Activated CD4-positive, alpha-beta memory T cell treated with anti-CD3 and anti-CD28 coated beads for 36 hours (primary cell): ENCODE measurements around the gene C2CD2L. TPM values are rescaled to one million over a fixed set of nuclear protein-coding genes. Genes with fewer than 3 reads are reported as not detected.
"Not testable (repeated sequence)": the region's sequence is repeated elsewhere in the genome, so short reads cannot be mapped to it uniquely, and the experiment has no call there.

ENCODE experiments used
- CTCF ChIA-PET: fragments of 350-600 bp; sonication (Branson Sonifier 250); formaldehyde crosslinking; loops from one replicate; lab custom pipeline; 2021; ENCODE audit warnings: antibody characterized with exemption, inconsistent platforms; lab: Charles Lee
- POLR2A ChIA-PET: fragments of 350-600 bp; sonication (Branson Sonifier 250); formaldehyde crosslinking; loops from one replicate; lab custom pipeline; 2021; ENCODE audit warnings: antibody characterized with exemption; lab: Charles Lee
- DNase-seq: peaks from one replicate; pipeline ENCODE4 v3.0.0-alpha.2; 2020
- H3K27ac Mint-ChIP-seq: one replicate; pipeline ENCODE4 v1.8.0; 2021; ENCODE audit warnings: mixed read lengths
- H3K27me3 Mint-ChIP-seq: one replicate; pipeline ENCODE4 v1.8.0; 2021; ENCODE audit warnings: mixed read lengths
- H3K36me3 Mint-ChIP-seq: one replicate; pipeline ENCODE4 v1.8.0; 2021; ENCODE audit warnings: mixed read lengths
- H3K4me1 Mint-ChIP-seq: one replicate; pipeline ENCODE4 v1.8.0; 2021; ENCODE audit warnings: low read depth, mixed read lengths
- H3K4me3 Mint-ChIP-seq: one replicate; pipeline ENCODE4 v1.8.0; 2021; ENCODE audit warnings: mild to moderate bottlenecking, mixed read lengths
- H3K9me3 Mint-ChIP-seq: one replicate; pipeline ENCODE4 v1.8.0; 2021; ENCODE audit warnings: mixed read lengths
- intact Hi-C: fragments of 100-400 bp; cut with micrococcal nuclease; formaldehyde crosslinking; loops from one replicate; pipeline ENCODE4 v1.15.1; 2023
- total RNA-seq, 2 experiments: library from RNA; stranded (reverse); gene quantifications; one replicate each; pipeline ENCODE4 v1.2.3, GENCODE V29; 2021

The C2CD2L gene
- total RNA-seq, 2 experiments from 2014 or later: 23.6 to 25.2 TPM

DNA sequence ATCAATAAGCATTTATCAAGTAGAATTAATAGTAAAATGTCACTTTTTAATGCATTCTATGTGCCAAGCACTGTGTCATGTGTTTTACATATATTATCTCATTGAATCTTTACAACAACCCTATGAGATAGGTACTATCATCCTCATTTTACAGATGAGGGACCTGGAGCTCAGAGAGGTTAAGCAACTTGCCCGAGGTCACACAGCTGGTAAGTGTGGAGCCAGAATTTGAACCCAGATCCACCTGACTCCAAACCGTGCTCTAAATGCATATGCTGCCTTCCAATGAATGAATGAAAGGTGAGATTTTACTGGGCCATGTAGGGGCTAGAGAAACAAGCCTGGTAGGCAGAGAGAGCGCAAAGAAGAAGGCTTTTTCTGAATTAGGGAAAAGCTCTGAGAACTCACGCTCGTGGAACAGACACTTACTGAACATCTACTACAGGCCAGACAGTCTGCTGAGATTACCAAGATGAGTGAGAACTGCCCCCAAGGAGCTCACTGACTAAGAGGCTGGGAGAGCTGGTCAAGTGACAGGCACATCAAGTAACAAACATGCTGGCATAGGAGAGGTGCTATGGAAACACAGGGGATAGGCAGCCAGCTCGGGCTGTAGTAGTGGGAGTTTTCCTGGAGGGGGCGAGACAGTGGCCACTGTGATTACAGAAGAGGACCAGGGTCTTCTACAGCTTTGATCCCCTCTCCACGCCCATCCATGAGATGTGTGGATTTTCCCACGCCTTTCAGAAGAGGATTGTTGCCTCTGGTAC lies 46.1 kb downstream of the C2CD2L start:
- DNase-seq: no peak
- no peaks in the 10 kb centered on the region for H3K36me3 Mint-ChIP-seq
- intact Hi-C loops: no loop called here
- no peak overlapping the region for H3K4me3 Mint-ChIP-seq
- H3K9me3 Mint-ChIP-seq: no peaks in the 10 kb centered on the region
- peaks cover 3% of the 10 kb centered on the region for H3K27me3 Mint-ChIP-seq
- H3K27ac Mint-ChIP-seq: no peak overlapping the region
- H3K4me1 Mint-ChIP-seq: peaks cover 4% of the 10 kb centered on the region
- ChIA-PET CTCF (interaction anchor here (0.9 to 1.7 kb wide), 3 partner anchors 7 to 170 kb away, joined by 3 to 4 read pairs (median 3); partner anchors contain the start of gene CBL), POLR2A (no interaction called here)

DNA sequence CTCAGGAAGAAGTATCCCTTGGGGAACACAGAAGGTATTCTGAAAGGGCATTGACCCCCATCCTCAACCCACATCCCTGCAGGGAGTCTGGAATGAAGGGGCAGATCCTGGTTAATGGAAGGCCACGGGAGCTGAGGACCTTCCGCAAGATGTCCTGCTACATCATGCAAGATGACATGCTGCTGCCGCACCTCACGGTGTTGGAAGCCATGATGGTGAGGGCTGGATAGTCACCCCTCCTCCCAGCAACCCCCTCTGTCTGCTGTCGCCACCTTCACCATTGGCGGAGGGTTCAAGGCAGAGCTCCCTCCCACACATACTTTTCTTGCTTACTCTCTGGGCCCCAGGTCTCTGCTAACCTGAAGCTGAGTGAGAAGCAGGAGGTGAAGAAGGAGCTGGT lies 47.0 kb downstream of the C2CD2L start:
- POLR2A ChIA-PET: no interaction called here
- H3K27ac Mint-ChIP-seq: no peak overlapping the region
- no peaks in the 10 kb centered on the region for H3K36me3 Mint-ChIP-seq
- H3K9me3 Mint-ChIP-seq: no peaks in the 10 kb centered on the region
- no peaks in the 10 kb centered on the region for H3K27me3 Mint-ChIP-seq
- intact Hi-C loops: no loop called here
- CTCF ChIA-PET: no interaction called here
- no peak overlapping the region for H3K4me3 Mint-ChIP-seq
- no peaks in the 10 kb centered on the region for H3K4me1 Mint-ChIP-seq
- DNase-seq: no peak

GRCh38 chr11:119155733-119156492 lies 48.8 kb downstream of the C2CD2L start:
- intact Hi-C loops: no loop called here
- Mint-ChIP-seq H3K4me1 (no peaks in the 10 kb centered on the region), H3K36me3 (no peaks in the 10 kb centered on the region), H3K27ac (no peak overlapping the region), H3K9me3 (no peaks in the 10 kb centered on the region), H3K27me3 (no peaks in the 10 kb centered on the region), H3K4me3 (no peak overlapping the region)
- peak; percentile 27 for DNase-seq
- ChIA-PET CTCF (interaction anchor here (0.6 kb wide), 1 partner anchor 13 kb away, joined by 4 read pairs; the partner anchor contains the start of gene NLRX1), POLR2A (interaction anchor here (1.5 kb wide), 1 partner anchor 13 kb away, joined by 4 read pairs; no protein-coding TSS in a partner anchor)

GRCh38 chr11:119156496-119156895 lies 49.4 kb downstream of the C2CD2L start:
- Mint-ChIP-seq H3K4me3 (no peak overlapping the region), H3K27ac (no peak overlapping the region), H3K36me3 (no peaks in the 10 kb centered on the region), H3K27me3 (no peaks in the 10 kb centered on the region), H3K4me1 (no peaks in the 10 kb centered on the region), H3K9me3 (no peaks in the 10 kb centered on the region)
- POLR2A ChIA-PET: interaction anchor here (1.5 kb wide), 1 partner anchor 13 kb away, joined by 4 read pairs; no protein-coding TSS in a partner anchor
- intact Hi-C loops: no loop called here
- CTCF ChIA-PET: interaction anchor here (4.1 kb wide), 1 partner anchor 13 kb away, joined by 19 read pairs; the partner anchor contains the start of gene NLRX1
- DNase-seq: no peak

- H3K27ac Mint-ChIP-seq: no peak overlapping the region
- ChIA-PET POLR2A (interaction anchor here (0.6 kb wide), 1 partner anchor 144 kb away, joined by 3 read pairs; no protein-coding TSS in a partner anchor), CTCF (interaction anchor here (4.1 kb wide), 1 partner anchor 13 kb away, joined by 19 read pairs; the partner anchor contains the start of gene NLRX1)
- H3K9me3 Mint-ChIP-seq: no peaks in the 10 kb centered on the region
- intact Hi-C loops: no loop called here
- no peak overlapping the region for H3K4me3 Mint-ChIP-seq
- no peaks in the 10 kb centered on the region for H3K4me1 Mint-ChIP-seq
- DNase-seq: no peak
- no peaks in the 10 kb centered on the region for H3K36me3 Mint-ChIP-seq
- no peaks in the 10 kb centered on the region for H3K27me3 Mint-ChIP-seq
Observed at GRCh38 chr11:119157063-119157462, 49.9 kb downstream of the C2CD2L start.

DNA sequence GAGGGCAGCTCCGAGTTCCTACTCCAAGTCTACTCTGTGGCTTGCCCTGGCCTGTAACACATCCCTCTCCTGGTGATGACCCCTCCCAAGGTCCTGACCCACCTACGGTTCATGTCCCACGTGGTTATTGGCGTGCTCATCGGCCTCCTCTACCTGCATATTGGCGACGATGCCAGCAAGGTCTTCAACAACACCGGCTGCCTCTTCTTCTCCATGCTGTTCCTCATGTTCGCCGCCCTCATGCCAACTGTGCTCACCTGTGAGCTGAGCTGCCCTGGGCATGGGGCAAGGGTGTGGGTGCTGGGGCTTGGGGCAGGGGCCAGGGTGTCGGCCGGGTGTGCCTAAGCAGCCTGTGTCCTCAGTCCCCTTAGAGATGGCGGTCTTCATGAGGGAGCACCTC lies 51.3 kb downstream of the C2CD2L start:
- intact Hi-C loops: no loop called here
- Mint-ChIP-seq H3K4me1 (no peaks in the 10 kb centered on the region), H3K9me3 (no peaks in the 10 kb centered on the region), H3K36me3 (no peaks in the 10 kb centered on the region), H3K27me3 (no peaks in the 10 kb centered on the region), H3K27ac (no peak overlapping the region), H3K4me3 (no peak overlapping the region)
- ChIA-PET CTCF (interaction anchor here (4.1 kb wide), 1 partner anchor 11 kb away, joined by 19 read pairs; the partner anchor contains the start of gene NLRX1), POLR2A (no interaction called here)
- no peak for DNase-seq

DNA sequence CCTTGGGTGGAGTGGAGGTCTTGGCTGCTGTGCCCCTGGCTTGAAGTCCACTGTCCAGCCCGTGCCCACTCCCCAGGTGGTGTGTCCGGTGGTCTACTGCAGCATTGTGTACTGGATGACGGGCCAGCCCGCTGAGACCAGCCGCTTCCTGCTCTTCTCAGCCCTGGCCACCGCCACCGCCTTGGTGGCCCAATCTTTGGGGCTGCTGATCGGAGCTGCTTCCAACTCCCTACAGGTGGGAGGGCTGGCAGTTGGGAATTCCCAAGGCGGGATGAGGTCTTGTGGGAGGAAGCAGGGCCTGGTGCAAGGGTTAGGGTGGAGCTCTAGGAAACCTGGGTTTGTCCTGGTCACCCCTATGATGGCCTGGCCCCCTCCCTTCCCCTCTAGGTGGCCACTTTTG lies 53.0 kb downstream of the C2CD2L start:
- Mint-ChIP-seq H3K36me3 (no peaks in the 10 kb centered on the region), H3K9me3 (no peaks in the 10 kb centered on the region), H3K4me3 (no peak overlapping the region), H3K4me1 (no peaks in the 10 kb centered on the region), H3K27me3 (no peaks in the 10 kb centered on the region), H3K27ac (no peak overlapping the region)
- DNase-seq: no peak
- ChIA-PET CTCF (interaction anchor here (0.6 to 4.1 kb wide), 5 partner anchors 8 to 164 kb away, joined by 3 to 19 read pairs (median 3); partner anchors contain the start of gene NLRX1), POLR2A (interaction anchor here (1.2 kb wide), 1 partner anchor 9 kb away, joined by 3 read pairs; the partner anchor contains the start of gene NLRX1)
- intact Hi-C loops: no loop called here

DNA sequence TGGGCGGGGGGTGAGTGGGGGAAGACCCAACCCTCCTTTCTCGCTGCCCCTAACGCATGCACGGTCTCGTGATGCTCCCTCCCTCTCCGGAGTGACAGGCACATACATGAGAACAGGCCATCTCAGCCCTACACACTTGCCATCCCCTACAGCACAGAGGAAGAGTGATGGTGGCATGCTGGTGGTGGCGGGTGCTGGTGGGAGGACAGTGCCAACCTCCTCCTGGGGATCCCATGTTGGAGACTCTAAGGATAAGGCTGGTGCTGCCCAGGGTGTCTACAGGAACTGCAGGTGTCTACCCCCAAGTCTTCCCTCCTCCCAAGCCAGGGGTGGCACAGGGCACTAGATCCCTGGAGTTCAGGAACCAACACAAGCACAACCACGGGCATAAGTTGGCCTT lies 54.7 kb downstream of the C2CD2L start:
- H3K27ac Mint-ChIP-seq: no peak overlapping the region
- ChIA-PET POLR2A (no interaction called here), CTCF (no interaction called here)
- intact Hi-C loops: no loop called here
- no peaks in the 10 kb centered on the region for H3K9me3 Mint-ChIP-seq
- H3K4me3 Mint-ChIP-seq: no peak overlapping the region
- H3K27me3 Mint-ChIP-seq: no peaks in the 10 kb centered on the region
- no peaks in the 10 kb centered on the region for H3K4me1 Mint-ChIP-seq
- H3K36me3 Mint-ChIP-seq: no peaks in the 10 kb centered on the region
- DNase-seq: no peak

GRCh38 chr11:119166368-119167076 lies 59.4 kb downstream of the C2CD2L start:
- POLR2A ChIA-PET: interaction anchor here (0.6 kb wide), 1 partner anchor 89 kb away, joined by 3 read pairs; no protein-coding TSS in a partner anchor

GRCh38 chr11:119167077-119167458 lies 59.9 kb downstream of the C2CD2L start:
- H3K4me3 Mint-ChIP-seq, H3K9me3 Mint-ChIP-seq, CTCF ChIA-PET, DNase-seq, H3K27me3 Mint-ChIP-seq, H3K36me3 Mint-ChIP-seq, H3K27ac Mint-ChIP-seq: not testable (repeated sequence)
- peaks cover 11% of the 10 kb centered on the region for H3K4me1 Mint-ChIP-seq
- intact Hi-C loops: loop anchor here (5.0 kb wide), 2 partner anchors 65 to 155 kb away; partner anchors contain the start of gene DPAGT1
- POLR2A ChIA-PET: interaction anchor here (0.6 kb wide), 1 partner anchor 89 kb away, joined by 3 read pairs; no protein-coding TSS in a partner anchor

More at GRCh38 chr11:119166368-119167076, 59.4 kb downstream of the C2CD2L start:
- H3K27ac Mint-ChIP-seq: no peak overlapping the region
- CTCF ChIA-PET: no interaction called here
- peaks cover 11% of the 10 kb centered on the region for H3K4me1 Mint-ChIP-seq
- no peak for DNase-seq
- H3K36me3 Mint-ChIP-seq: no peaks in the 10 kb centered on the region
- H3K9me3 Mint-ChIP-seq: no peaks in the 10 kb centered on the region
- intact Hi-C loops: loop anchor here (5.0 kb wide), 2 partner anchors 64 to 156 kb away; partner anchors contain the start of gene DPAGT1
- H3K4me3 Mint-ChIP-seq: no peak overlapping the region
- H3K27me3 Mint-ChIP-seq: no peaks in the 10 kb centered on the region

GRCh38 chr11:119167933-119168332 lies 60.8 kb downstream of the C2CD2L start:
- POLR2A ChIA-PET: no interaction called here
- no peak for DNase-seq

More at GRCh38 chr11:119167933-119168332, 60.8 kb downstream of the C2CD2L start:
- Mint-ChIP-seq H3K27ac (peak overlapping the region; percentile 23), H3K4me1 (peaks cover 11% of the 10 kb centered on the region), H3K27me3 (no peaks in the 10 kb centered on the region), H3K36me3 (no peaks in the 10 kb centered on the region), H3K9me3 (no peaks in the 10 kb centered on the region), H3K4me3 (peak overlapping the region; percentile 89)
- intact Hi-C loops: loop anchor here (5.0 kb wide), 2 partner anchors 66 to 154 kb away; partner anchors contain the start of gene DPAGT1
- CTCF ChIA-PET: interaction anchor here (1.0 kb wide), 1 partner anchor 155 kb away, joined by 3 read pairs; no protein-coding TSS in a partner anchor
